GM21381 (cell line): ENCODE measurements around the gene DNASE1L1.

Experiments used
- ATAC-seq: cut with Tn5 transposase; IDR thresholded peaks from one replicate; pipeline ENCODE4 v1.9.1; 2021; ENCODE audit warnings: mild to moderate bottlenecking, moderate library complexity; ENCODE audit not compliant: unreplicated experiment

The DNASE1L1 gene

DNA sequence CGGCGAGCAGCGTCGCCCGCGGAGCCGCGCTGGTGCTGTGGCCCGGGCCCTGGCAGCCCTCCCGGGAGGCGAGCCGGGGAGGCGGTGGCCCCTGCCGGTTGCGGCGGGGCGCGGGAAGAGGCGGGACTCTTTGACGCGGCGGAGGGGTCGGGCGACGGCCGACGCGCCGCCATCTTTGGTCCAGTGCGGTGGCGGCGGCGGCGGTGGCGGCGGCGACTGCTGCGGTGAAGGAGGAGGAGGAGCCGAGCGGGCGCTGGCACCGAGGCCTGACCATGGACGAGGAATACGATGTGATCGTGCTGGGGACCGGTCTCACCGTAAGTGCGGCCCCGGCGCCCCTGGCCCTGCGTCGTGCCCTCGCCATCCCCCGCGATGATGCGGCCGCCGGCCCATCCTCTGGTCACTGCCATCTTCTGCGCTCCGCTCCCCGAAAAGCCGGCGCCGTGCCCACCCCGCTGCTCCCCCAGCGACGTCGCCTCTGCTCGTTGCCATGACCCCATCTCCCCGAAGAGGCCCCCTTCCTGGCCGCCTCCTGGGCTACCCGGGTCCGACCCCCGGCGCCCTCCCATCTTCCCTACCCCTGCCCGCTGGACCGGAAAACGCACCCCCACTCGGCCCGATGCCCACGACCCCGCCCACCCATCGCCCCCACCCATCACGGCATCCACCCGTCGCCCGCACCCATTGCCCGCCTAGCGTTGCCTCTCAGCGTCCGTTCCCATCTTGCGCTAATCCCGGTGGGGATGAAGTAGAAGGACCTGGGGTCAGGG is 28.1 kb upstream of the DNASE1L1 start, which contains the start of gene GDI1:
Gene GDI1 (plus strand): TSS at position 172 of the 770 bp plus-strand sequence. CDS start 101 bp downstream, at position 273.
- peak; percentile 43 for ATAC-seq

DNA sequence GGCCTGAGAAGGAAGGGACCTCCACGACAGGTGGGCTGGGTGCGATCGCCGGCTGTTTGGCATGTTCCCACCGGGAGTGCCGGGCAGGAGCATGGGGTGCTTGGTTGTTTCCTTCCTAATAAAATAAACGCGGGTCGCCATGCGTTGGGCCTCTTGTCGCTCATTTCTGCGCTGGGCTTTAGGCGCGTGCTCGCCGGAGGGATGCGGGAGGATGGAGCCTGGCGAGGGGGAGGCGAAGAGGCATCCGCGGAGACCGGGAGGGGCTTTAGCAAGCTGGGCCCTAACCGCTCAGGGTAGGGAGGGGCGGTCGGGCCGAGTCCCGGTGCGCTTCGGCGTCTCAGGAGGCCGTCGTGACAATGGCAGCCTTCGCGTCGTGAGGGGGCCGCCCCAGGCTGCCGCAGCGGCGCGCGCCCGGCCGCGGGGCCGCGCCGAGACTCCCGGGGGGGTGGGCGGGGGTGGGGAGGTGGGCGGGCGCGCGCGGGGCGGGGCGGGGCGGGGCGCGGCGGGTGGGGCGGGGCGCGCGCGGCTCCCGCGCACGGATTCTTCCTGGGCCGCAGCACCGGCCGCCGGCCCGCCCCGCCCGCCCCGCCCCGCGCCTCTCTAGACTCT is 27.4 kb upstream of the DNASE1L1 start:
- ATAC-seq = peak; percentile 32

DNA sequence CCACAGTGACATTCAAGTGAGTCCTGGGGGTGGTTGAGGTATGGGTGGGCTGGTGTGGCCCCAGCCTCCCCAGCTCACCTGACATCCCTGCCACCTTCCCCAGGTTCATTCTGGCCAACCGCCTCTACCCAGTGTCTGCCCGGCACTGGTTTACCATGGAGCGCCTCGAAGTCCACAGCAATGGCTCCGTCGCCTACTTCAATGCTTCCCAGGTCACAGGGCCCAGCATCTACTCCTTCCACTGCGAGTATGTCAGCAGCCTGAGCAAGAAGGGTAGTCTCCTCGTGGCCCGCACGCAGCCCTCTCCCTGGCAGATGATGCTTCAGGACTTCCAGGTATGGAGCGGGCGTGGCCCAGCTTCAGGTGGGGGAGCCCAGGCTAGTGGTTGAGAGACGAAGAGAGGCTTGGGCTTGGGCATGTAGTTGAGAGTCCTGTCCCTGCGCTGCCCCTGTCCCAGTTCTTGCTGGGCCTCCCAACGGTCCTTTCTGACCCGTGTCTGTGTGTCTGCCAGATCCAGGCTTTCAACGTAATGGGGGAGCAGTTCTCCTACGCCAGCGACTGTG is 26.2 kb upstream of the DNASE1L1 start:
- ATAC-seq = no peak

DNA sequence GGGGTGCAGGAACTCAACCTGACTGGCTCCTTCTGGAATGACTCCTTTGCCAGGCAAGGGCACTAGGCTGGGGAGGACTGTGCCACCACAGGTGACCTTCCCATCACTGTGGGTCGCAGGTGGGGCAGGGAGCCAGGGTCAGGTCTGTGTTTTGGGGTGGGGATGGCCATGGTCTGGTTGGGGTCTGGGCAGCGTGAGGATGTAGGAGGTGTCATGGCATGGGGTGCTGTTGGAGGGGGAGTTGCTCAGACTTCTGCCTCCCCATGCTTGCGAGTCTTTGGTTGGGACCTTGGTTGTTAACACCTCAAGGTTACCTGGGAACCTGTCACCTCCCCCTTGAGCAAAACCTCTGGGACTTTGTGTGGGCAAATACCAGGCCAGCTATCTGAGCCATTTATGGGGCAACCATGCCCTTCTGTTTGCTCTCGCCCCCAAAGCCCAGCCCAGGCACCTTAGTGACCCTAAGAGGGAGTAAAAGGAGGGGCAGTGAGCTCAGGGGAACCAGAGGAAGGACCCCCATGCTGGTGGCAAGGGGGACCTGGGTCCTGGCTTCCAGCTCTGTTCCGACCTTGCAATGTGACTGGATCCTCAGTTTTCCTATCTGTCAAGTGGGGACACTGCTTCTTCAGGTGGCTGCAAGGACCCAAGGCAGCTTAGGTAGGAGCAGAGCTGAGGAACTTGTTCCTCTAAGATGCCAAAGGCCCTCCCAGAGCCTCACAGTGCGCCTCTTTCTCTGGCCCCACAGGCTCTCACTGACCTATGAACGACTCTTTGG is 25.5 kb upstream of the DNASE1L1 start:
- no peak for ATAC-seq

DNA sequence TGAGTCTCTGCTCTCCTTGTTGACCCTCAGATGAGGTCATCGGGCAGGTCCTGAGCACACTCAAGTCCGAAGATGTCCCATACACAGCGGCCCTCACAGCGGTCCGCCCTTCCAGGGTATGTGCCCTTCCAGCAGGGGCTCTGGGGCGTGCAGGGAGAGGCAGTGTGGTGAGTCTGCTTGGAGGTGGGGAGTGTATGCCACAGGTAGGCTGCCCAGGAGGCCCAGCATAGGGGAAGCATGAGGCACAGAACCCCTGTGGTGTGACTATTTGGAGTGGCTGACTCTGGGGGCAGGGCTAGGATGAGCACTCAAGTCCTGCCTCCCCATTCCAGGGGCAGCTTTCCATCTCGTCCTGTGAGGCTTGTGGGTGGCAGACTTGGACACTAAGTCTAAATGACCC is 24.6 kb upstream of the DNASE1L1 start:
- no peak for ATAC-seq

DNA sequence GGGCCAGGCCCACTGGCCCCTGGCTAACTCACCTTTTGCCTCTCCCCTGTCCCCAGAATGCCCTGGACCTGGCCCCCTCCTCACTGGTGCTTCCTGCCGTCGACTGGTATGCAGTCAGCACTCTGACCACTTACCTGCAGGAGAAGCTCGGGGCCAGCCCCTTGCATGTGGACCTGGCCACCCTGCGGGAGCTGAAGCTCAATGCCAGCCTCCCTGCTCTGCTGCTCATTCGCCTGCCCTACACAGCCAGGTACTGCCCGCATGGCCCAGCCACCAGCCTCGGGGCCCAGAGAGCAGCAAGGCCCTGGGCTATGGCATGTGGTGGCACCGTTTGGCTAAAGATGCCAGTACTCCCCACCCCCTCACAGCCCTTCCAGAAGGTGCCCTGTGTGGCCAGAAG is 23.2 kb upstream of the DNASE1L1 start:
- ATAC-seq = no peak

DNA sequence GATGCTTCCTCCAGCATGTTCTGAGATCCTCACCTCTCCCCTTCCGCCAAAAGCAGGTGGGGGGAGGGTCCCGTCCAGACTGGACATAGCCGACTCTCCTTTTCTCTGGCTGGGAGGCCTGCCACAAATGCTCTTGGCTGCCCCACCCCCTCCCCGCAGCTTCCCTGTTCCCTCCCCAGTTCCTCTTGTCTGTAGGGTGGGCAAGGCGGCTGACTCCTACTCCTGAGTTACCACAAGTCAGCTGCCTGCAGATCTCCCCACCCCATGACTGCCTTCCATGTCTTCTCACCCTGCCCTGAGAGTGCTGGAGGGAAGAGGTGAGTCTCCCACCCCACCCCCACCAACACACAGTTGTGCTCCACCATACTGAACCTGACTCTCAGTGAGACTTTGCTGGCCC is 22.3 kb upstream of the DNASE1L1 start:
- ATAC-seq = no peak

DNA sequence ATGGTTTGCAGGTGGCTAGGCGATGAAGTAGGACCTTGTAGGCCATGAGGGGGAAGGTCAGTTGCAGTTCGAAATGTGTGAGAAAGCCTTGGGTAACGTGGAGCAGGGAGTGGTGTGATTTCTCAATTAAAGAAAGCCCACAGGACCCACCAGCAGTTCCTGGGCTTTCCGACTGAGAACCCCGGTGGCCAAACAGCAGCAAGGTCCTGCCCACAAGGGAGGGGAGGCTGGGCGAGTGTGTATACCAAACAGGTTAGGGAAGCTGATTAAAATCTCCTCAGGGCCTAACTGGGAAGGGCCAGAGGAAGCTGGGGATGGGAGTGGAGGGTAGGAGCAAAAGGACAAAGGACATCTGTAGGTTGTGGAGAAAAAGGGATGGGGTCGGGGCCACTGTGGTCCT is 21.9 kb upstream of the DNASE1L1 start:
- ATAC-seq = no peak

DNA sequence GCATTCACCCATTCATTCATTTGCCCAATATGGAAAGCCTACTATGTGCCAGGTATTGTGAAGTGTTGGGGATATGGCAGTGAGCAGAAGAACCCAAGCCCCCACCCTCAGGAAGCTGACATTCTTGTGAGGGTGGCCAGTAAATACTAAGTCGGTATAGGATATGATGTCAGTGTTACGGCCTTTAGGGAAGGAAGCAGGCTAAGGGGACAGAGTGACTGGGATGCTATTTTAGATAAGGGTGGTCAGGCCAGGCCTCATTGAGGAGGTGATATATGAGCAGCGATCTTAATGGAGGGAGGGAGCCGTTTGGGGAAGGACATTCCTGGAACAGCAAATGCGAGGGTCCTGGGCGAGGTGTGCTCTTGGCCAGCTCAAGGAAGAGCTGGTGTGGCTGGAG is 21.4 kb upstream of the DNASE1L1 start:
- no peak for ATAC-seq

DNA sequence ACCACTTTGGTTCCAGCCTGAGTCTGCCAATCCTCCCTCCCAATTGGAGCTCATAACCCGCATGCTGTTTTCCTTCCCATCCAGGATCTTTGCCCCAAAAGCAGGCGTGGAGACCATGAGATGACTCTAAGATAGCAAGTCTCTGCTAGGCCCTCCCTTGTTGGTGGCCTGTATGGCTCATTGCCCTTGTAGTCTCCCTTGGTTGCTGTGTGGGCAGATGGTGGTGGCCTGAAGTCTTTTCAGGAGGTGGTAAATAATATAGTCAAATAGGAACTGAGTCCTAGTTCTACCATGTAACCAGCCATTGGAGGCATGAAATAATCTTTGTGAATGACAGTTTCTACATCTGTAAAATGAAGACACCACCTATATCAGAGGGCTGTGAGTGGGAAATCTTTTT is 20.7 kb upstream of the DNASE1L1 start:
- ATAC-seq = no peak

DNA sequence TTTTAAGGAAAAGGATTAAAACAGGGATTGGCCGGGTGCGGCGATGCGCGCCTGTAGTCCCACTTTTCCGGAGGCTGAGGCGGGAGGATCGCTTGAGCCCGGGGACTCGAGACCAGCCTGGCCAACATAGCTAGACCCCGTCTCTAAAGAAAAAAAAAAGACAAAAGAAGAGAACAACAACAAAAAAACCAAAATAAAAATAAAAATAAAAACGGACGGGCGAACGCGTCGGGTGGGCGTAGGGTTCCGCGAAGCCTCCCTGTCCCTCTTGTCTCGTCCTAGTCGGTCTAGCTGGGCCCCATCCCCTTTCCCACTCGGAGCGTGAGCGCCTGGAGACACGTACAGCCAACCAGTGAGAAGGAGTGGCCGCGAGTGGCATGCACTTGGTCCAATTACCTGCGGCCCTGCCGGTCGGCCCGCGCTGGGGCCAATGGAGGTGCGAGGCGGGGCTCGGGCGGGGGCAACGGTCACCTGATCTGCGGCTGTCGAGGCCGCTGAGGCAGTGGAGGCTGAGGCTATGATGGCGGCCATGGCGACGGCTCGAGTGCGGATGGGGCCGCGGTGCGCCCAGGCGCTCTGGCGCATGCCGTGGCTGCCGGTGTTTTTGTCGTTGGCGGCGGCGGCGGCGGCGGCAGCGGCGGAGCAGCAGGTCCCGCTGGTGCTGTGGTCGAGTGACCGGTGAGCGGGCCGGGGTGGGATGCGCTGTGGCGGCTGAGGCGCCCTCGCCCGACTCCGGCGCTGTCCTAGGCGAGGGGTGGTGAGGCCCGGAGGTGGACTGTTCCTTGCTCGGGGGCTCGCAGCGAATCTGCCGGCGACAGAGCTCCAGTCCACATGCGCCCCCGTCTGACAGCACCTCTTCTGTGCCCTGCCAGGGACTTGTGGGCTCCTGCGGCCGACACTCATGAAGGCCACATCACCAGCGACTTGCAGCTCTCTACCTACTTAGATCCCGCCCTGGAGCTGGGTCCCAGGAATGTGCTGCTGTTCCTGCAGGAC is 19.4 kb upstream of the DNASE1L1 start, which contains the start of gene ATP6AP1:
Gene ATP6AP1 (plus strand): TSS at position 502 of the 996 bp plus-strand sequence. CDS start 16 bp downstream, at position 518.
- ATAC-seq = peak; percentile 97

DNA sequence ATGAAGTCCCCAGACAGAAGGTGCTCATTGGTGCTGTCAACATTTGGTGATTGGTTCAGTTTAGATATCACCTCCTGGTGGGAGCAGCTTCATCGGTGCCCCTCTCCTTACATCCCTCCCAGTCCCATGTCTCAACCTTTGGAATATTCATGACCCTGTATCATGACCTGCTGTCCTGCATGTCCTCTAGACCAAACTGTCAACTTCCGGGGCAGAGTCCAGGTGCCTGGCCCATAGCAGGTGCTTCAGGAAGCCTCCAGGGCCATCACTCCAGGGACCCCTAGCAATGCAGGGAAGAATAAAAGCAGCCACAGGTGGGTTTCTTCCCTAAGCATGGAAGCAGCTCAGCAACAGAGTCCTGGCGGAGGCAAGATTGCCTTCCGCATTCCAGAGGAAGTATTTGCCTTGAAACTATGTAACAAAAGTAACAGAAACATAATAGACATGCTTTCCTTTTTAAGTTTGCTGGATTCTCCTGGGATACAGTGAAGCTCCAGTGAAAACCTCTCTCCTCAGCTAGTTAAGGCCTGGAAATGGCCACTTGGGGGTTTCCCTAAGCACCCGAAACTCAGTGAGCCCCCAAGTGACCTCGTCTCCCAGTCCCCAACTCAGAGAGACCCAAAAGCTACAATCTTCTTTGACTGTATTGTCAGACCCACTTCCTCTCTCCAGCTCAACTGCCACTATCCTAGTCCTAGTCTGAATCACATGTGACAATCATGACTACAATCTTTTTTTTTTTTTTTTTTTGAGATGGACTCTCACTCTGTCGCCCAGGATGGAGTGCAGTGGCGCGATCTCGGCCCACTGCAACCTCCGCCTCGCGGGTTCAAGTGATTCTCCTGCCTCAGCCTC is 18.1 kb upstream of the DNASE1L1 start:
- ATAC-seq = no peak

DNA sequence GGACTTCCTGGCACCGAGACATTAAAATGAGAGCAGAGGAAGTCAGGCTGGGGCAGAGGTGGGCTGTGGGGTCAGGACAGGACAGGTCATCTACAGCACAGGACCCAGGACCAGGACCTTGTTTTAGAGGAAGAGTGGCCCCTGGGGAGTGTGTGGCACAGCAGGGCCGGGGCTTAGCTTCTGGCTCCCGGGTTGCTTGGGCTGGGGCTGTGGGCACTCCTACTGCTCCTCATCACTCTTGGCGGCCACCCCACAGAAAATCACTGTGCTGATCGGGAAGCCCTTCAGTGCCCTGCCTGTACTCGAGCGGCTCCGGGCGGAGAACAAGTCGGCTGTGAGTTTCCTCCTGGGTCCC is 11.3 kb upstream of the DNASE1L1 start:
- ATAC-seq = no peak

DNA sequence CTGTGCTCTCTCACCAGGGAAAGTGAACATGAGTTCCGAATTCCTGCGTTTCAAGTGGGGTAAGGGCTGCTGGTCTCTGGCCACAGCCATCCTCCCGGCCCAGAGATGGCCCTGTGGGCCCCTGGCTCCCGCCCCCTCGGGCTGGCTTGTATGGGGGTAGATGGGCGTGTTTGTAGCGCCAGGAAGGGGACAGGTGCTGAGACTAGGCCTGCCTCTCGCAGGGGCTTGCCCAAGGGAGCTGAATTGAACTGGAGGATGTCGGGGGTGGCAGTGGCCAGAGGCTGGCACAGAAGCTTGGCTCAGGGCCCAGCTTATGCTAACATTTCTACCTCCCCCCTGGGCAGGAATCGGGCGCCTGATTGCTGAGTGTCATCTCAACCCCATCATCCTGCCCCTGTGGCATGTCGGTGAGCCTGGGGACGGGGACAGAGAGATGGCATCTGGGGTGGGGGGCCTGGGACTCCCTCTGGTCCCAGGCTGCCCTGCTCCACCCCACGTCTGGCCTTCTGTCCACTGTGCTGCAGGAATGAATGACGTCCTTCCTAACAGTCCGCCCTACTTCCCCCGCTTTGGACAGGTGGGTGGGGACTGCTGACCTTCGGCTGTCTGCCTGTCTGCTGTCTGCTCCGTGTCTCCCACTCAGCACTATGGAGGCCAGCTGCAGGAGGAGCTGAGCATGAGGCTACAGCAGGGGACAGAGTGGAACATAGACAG is 10.8 kb upstream of the DNASE1L1 start:
- ATAC-seq = no peak

DNA sequence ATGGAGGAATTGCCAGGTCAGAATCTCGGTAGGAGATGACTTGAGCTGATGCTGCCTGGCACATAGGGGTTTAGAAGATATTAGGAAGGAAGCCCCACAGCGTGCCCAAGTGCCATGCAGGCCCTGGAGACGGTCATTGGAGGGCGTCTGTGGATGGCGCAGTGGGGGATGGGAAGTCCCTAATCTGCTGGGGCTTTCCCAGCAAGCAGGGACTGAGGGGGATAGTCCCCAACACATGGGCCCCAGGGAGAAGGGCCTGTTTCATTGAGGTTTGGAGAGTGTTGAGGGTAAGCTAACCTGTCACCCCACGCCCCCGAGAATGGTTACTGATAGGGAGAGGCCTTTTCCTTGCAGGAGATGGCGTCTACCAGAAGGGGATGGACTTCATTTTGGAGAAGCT is 10.1 kb upstream of the DNASE1L1 start:
- no peak for ATAC-seq

DNA sequence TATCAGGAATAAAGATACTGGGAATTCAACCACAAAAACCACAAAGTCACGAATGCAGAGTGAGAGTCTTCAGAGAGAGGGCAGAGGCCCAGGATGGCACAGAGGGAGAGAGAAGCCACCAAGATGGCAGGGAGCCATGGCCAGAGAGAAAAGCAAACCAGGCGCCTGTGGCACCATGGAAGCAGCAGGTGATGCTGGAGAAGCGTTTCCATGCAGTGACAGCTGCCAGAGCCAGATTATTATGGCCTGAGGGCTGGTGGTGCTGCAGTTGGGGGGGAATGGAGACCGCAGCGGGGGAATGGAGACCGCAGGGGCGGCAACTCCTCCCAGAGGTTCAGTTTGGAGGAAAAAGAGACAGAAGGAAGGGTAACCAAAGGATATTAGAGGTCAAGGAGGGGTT is 8.1 kb upstream of the DNASE1L1 start:
- no peak for ATAC-seq

DNA sequence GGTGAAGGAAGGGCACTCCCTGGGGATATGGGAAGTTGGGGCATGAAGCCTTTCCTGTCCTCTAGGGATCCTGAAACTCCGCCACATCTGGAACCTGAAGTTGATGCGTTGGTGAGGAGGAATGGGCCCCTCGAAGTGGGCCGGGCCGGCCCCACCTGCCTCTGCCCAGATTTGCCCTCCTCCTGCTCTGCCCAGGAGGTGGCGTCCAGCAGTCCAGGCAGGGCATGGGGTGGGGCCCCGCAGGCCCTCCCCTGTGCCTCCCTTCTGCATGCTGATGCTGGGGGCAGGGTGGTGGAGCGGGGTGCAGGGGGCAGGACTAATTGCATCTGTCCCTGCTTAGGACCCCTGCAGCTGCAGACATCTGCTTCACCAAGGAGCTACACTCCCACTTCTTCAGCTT is 4.1 kb upstream of the DNASE1L1 start:
- ATAC-seq = no peak

DNA sequence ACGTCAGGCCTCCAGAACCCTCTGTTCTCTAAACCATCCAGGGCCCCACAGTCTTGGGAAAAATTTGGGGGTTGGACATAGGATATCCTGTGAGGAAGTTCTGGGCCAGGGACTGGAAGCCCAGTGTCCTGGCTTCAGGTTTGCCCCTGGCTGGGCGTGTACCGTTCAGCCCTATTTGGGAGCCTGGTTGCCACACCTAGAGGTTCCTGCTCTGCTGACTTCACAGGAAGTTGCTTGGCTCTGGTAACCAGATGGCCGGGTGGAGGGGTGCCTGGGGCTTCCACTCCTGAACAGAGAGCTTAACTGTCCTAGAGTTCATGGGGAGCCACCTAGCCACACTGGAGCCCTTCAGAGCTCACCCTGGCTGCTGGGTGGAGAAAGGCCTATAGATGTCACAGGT is 3.4 kb upstream of the DNASE1L1 start:
- ATAC-seq = no peak

DNA sequence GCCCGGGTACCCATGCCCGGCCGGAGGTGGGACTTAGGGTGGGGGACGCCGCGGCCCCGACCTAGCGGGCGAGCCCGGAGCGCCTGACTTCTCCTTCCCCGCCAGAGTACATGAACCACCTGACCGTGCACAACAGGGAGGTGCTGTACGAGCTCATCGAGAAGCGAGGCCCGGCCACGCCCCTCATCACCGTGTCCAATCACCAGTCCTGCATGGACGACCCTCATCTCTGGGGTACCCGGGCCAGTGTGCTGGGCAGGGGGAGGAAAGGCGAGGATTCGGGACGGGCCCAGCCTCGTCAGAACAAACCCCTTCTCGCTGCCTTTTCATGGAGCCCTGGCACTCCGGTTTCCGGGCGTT is 2.9 kb upstream of the DNASE1L1 start:
- ATAC-seq = peak; percentile 47
